NCI-H2196 (cell line): ENCODE measurements around the gene KRTAP10-9.
"Not testable (repeated sequence)": the region's sequence is repeated elsewhere in the genome, so short reads cannot be mapped to it uniquely, and the experiment has no call there.

Experiments used
- DNase-seq: peaks from one replicate; lab custom pipeline; 2025; ENCODE audit not compliant: unreplicated experiment; lab: John Stamatoyannopoulos, UW

Gene KRTAP10-9

DNA sequence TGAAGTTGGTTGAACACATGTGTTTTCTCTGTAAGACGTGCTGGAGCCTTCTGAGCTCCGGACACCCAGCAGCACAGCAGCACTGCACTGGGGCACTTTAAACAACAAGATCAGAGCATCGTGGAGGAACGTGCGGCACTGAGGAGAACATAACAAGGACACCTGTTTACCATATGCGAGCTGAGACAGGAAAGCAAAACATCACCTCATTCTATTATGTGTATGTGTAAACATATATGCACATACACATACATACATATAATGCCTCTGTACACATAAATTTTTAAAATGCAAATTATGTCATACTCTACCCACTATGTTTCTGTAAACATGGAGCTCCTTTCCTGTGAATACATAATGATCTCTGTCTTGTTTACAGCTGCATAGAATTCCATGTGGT lies 31.4 kb upstream of the KRTAP10-9 start:
- no peak for DNase-seq

DNA sequence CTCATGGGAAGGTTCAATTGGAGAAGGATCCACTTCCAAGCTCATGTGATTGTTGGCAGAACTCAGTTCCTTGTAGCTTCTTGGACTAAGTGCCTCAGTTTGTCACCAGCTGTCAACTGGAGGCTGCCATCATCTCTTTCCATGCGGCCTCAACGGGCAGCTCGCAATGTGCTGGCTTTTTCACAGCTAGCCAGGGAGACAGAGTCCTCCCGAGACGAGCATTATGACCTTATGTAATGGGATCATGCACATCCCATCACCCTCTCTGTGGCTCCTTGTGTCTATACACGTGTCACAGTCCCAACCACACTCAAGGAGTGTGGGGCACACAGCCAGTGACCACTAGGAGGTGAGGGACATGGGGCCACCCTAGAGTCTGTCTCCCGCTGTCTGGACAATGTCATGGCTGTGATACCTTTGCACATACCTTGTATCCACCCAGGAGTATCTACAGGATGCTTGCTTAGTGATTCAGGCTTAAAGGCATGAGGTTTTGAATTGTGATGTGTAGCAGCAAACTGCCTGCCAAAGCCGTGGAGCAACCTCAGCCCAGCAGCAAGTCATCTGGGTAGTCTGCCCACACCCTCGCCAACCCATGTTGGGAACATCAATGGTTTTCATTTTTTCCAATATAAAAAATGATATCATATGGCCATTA lies 30.7 kb upstream of the KRTAP10-9 start:
- DNase-seq: no peak

DNA sequence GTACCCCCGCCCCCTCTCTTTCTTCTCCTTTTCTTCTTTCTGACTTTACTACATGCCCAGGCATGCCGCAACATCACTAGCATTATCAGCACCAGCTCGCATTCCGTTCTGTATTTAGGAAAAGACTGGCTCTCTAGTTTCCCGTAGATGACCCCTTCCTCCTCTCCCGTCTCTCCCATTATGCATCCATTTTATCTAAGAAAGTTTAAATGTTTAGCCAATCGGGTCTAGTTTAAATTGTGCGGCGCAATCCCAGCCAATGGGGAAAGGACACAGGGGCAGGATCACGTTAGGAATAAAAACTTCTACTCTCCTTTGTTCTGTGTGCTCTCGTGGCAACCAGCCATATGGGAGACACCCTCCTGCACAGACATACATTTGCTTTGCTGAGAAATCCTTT lies 28.8 kb upstream of the KRTAP10-9 start:
- DNase-seq: no peak

DNA sequence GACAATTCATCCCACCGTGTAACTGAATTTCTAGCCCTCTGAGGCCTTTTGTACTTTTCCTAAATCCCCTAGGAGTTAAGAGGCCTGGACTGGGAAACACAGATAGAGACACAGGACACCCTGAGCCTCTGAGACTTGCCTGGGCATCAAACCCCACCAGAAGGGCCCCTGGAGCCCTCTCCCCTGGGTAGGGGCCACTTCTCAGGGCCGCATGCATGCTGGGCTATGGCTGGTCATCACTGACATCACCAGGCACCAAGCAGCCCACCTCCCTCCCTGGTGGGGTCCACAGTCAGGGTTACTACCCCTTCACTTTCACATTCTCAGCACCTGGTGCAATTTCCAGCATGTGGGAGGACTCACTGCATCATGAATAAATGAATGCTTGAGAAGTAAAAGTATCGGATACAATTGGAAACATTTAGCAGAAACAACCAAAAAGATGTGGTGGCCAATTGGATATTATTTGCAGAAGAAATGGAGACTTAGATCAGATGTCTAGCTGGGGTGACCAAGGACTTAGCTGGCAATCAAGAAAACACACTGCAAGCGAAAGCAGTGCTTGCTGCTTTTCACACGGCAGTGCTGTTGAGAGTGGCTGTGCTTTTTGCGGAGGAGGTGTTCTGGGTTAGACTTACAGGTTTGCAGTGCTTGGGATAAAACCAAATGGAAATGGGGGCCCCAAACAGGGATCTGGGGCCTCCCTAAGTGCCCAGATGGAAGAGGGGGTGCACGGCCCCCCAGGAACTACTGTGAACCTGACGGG lies 27.4 kb upstream of the KRTAP10-9 start:
- DNase-seq: no peak

DNA sequence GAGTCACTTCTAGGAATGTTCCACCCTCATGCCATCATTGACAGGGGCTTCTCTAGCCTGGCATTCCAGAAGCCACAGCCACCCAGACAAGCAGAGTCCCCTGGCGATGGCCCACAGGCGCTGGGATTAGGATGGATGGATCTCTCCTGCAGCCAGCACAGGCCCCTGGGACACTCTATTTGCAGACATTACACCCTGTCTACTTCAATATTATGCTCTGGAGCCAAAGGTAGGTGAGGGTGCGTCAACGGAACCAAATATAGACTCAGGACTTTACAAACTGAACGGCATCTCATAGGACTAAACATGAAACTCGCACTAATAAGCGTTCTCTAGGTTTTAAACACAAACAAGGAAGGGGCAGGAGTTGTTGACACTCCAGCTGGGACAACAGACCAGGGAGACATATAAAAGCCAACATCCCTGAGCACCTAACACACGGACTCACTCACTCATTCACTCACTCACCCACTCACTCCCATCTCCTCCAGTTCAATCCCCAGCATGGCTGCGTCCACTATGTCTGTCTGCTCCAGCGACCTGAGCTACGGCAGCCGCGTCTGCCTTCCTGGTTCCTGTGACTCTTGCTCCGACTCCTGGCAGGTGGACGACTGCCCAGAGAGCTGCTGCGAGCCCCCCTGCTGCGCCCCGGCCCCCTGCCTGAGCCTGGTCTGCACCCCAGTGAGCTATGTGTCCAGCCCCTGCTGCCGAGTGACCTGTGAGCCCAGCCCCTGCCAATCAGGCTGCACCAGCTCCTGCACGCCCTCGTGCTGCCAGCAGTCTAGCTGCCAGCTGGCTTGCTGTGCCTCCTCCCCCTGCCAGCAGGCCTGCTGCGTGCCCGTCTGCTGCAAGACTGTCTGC lies 26.5 kb upstream of the KRTAP10-9 start, which contains the start of gene KRTAP10-7:
KRTAP10-7 (plus strand) TSS at position 480 of the 861 bp plus-strand sequence; CDS start at position 505, 25 bp downstream.
- not testable (repeated sequence) for DNase-seq

DNA sequence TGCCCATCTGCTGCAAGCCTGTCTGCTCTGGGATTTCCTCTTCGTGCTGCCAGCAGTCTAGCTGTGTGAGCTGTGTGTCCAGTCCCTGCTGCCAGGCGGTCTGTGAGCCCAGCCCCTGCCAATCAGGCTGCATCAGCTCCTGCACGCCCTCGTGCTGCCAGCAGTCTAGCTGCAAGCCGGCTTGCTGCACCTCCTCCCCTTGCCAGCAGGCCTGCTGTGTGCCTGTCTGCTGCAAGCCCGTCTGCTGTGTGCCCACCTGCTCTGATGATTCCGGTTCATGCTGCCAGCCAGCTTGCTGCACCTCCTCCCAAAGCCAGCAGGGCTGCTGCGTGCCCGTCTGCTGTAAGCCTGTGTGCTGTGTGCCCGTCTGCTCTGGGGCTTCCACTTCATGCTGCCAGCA lies 25.8 kb upstream of the KRTAP10-9 start:
- DNase-seq: not testable (repeated sequence)

DNA sequence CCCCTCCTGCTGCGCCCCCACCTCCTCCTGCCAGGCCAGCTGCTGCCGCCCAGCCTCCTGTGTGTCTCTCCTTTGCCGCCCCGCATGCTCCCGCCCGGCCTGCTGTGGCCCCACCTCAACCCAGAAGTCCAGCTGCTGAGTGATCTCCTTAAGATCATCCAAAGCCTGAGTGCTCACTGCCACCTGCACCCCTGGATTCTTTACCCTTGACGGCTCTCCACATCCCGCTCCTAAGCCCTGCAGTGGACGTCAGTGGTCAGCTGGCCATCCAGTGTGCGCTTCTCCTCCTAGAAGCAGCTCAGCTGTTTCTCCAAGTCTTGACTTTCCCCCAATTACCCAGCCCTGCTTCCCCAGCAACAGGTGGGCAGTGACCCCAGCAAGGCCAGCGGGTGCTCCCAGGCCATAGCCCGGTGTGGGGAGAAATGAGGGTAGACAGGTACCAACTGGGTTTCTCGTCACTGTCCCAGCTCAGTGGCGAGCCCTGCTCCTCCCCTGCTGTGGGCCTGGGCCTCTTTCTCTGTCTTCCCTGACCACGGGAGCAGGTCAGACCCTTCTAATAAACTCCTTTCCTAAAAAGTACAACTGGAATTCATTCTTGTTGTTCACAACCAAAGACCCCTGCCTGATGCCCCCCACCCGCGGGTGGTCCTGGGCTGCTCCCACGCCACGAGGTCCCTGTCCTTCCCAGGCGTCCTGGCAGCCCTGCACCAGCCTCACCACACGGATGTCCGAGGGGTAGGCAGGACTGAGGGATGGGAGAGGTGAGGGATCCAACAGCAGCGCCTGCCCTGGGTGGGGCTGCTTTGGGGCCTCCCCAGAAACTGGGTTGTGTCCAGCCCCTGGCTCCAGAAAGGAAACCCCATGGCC lies 25.1 kb upstream of the KRTAP10-9 start:
- DNase-seq: no peak

DNA sequence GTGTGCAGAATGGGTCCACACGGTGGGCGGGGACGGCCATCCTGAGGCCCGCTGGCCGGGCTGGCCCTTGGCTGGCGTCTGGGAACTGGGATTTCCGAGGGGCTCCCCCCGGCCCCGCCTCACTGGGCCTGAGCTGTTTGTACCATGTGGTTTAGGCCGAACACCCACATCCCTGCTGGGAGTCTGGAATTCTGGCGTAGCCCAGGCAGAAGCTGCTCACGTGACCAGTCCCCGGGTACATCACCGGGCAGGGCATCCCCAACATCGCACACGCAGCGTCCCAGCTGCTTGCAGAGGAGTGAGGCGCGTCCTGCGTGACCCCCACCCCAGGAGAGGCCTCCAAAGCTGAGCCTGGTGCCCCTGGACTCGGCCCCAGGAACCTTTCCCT lies 24.4 kb upstream of the KRTAP10-9 start:
- DNase-seq: no peak

DNA sequence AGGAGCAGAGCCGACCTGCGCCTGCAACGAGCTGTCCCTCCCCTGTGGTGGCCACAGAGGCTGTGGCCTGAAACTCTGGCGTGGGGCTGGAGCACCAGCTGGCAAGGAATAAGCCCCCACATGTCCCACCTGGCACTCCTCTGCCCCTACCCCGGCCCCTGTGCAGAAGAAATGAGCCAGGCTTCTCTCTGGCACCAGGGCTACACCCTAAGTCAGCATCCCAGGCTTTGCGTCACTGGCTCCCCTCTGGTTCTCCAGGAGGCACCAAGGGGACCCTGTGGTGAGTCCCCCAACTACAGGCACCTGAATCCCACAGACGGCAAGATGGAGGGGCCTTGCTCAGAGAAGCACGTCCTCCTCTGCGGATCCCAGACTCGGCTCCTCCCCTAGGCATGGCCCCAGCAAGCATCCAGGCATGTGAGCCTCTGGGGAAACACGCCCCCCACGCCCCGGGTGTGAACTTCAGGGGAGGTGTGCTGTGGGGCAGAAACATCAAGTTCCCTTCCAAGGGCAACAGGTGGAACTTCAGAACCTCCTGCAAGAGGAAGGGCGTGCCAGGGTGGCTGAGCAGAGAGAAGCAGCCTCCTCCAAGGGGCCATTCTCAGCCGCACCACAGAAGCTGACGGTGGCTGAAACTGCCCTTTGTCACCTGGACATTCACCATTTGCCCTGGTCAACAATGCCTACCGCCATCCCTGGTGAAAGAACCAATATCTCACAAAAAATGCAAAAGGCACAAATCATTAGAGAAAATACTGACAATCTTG lies 23.6 kb upstream of the KRTAP10-9 start:
- DNase-seq: no peak

DNA sequence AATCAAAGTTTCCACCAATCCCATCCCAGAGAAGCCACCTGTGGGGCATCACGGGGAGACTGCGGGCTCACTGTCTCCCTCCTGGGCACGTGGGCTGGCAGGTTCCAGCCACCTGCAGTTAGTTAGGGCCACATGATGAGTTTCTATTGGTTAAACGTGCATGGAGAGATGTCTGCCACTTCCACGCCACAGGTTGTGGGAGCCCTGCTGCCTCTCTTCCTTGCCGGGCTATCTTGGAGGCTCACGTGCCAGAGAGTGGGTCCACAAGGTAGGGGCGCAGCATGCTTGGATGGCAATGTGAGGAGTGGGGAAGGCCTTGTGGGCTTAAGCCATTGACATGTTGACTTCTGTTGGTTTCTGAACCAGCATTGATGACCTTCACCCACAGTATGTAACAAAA lies 23.0 kb upstream of the KRTAP10-9 start:
- DNase-seq: no peak

DNA sequence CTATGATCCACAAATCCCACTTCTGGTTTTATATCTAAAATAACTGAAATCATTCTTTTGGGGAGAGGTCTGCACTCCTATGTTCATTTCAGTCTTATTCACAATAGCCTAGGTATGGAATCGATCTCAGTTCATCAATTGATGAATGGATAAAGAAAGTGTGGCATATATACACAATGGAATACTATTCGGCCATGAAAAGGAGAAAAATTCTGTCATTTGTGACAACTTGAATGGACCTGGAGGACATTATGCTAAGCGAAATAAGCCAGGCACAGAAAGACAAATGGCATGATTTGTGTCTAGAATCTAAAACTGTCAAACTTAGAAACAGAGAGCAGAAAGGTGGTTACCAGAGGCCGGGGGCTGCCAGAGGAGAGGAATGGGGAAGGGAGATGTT lies 20.4 kb upstream of the KRTAP10-9 start:
- no peak for DNase-seq

DNA sequence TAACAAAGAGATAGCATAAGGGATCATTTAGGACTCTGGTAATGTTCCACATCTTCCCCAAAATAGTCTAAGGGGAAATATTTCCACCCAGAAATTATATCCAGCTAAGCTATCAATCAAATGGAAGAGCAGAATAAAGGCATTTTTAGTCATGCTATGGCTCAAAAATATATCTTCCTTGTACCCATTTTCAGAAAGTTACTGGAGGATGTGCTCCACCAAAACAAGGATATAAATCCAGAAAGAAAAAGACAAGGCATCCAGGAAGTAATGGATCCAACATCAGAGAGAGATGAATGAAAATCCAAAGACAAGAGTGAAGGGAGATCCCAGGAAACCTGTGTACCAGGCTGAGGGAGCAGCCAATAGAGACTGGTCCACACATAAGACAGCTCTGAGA lies 17.7 kb upstream of the KRTAP10-9 start:
- no peak for DNase-seq

DNA sequence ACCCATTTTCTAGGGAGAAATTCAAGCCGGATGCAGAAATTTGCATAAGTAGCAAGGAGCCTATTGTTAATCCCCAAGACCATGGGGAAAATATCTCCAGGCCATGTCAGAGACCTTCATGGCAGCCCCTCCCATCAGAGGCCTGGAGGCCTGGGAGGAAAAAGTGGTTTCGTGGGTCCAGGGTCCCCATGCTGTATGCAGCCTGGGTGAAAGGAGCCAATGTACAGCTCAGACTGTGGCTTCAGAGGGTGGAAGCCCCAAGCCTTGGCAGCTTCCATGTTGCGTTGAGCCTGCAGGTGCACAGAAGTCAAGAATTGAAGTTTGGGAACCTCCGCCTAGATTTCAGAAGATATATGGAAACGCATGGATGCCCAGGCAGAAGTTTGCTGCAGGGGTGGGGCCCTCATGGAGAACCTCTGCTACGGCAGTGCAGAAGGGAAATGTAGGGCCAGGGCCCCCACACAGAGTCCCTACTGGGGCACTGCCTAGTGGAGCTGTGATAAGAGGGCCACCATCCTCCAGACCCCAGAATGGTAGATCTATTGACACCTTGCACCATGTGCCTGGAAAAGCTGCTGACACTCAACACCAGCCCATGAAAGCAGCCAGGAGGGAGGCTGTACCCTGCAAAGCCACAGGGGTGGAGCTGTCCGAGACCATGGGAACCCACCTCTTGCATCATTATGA lies 16.6 kb upstream of the KRTAP10-9 start:
- not testable (repeated sequence) for DNase-seq

DNA sequence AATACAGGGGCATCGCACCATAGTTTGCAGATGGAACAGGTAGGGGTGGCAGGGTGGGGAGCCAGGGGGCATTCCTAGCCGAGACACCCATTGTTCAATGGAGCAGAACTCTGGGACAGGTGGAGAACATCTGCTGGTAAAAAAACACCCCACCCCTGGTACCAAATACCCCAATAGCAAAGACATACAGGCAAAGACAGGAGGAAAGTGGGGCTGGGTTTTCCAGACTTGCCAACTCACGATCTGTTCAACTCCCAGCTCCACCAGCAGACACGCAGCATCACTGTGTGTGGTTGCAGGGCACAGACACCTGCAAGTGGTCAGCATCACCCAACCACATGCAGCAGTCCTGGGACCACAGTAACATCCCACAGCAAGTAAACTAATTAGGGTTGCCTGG lies 15.3 kb upstream of the KRTAP10-9 start:
- DNase-seq: no peak

DNA sequence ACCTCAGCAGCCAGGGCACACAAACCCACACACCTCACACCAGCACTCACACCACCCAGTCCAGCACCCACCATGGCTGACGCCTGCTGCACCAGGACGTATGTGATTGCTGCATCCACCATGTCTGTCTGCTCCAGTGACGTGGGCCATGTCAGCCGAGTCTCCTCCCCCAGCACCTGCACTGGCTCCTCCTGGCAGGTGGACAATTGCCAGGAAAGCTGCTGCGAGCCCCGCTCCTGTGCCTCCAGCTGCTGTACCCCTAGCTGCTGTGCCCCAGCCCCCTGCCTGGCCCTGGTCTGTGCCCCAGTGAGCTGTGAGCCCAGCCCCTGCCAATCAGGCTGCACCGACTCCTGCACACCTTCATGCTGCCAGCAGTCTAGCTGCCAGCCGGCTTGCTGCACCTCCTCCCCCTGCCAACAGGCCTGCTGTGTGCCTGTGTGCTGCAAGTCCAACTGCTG lies 14.8 kb upstream of the KRTAP10-9 start, which contains the start of gene KRTAP10-8:
KRTAP10-8 (plus strand) TSS at position 51 of the 458 bp plus-strand sequence; CDS start at position 73, 22 bp downstream.
- no peak for DNase-seq

DNA sequence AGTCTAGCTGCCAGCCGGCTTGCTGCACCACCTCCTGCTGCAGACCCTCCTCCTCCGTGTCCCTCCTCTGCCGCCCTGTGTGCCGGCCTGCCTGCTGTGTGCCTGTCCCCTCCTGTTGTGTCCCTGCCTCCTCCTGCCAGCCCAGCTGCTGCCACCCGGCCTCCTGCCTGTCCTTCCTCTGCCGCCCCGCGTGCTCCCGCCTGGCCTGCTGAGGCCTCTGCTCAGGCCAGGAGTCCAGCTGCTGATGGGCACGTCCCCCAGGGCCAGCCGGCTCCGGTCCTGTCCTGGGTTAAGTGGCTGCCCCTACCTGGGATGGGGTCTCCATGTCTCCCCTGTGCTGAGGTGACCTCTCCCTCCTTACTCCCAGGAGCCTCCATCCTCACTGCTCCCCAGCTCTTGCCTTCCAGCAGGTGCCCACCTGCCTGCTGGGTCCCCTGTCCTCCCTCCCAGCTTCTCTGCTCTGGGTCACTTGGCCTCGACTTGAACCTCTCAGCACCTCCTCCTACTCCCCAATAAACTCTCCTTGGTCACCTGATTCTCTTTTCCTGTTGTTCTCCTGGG lies 14.1 kb upstream of the KRTAP10-9 start:
- DNase-seq: no peak

DNA sequence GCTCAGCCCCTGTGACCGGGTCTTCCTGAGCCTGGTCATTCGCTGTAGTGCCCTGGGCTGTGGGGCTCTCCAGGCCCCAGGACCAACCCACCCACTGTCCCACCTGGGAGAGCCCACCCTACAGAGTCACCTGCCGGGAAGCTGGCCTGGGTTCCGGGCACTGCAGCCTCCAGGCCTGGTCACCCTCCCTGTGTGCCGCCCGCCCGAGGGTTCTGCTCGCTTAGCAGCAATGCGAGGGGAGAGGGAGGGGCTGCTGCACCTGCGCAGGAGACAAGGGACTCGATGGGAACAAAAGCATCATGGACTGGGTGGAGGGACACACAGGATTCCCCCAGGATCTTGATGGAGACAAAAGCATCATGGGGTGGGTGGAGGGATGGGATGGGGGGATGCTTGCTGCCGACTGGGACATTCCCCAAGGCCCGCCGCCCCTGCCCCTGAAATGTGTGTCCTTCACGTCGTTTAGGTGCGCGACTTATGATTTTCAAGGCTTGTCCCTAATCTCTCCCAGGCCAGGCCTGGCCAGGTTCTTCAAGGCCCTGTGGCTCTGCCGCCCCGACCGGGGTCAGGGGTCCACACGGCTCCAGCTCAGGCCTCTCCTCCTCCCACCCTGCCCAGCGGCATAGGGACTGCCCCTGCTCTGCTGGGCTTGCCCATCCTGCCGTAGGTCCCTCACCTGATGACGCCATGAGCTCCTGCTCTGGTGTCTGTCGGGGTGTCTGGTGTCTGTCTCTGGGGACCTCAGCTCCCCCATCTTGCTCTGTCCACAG lies 13.3 kb upstream of the KRTAP10-9 start:
- no peak for DNase-seq

DNA sequence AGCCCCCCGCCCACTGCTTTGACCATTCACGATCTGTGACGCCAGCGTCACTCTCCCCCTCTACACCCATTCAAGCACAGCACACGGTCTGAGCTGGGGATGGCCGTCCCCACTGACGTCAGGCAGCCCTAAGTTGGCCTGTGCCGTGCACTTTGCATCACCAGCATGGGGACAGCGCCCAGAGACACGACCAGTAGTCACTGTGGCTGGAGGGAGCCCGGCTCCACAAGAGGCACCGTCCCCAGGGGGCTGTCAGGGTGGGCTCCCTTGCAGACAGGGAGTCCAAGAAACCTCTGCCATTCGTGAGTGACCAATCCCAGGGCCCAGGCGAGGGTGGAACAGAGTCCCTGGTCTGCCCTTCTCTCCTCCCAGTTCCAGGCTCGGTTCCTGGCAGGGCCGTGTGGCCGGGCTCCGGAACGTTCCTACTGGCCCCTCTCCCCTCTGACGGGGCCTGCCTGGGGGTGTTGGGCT lies 12.7 kb upstream of the KRTAP10-9 start:
- no peak for DNase-seq
